NCI-H1930 (cell line): ENCODE results near the gene TTLL7.
"Not testable (repeated sequence)": the region's sequence is repeated elsewhere in the genome, so short reads cannot be mapped to it uniquely, and the experiment has no call there.

ENCODE experiments used
- DNase-seq, 2 experiments: peaks; one replicate each; lab custom pipeline; 2025; lab: John Stamatoyannopoulos, UW

The TTLL7 gene

DNA sequence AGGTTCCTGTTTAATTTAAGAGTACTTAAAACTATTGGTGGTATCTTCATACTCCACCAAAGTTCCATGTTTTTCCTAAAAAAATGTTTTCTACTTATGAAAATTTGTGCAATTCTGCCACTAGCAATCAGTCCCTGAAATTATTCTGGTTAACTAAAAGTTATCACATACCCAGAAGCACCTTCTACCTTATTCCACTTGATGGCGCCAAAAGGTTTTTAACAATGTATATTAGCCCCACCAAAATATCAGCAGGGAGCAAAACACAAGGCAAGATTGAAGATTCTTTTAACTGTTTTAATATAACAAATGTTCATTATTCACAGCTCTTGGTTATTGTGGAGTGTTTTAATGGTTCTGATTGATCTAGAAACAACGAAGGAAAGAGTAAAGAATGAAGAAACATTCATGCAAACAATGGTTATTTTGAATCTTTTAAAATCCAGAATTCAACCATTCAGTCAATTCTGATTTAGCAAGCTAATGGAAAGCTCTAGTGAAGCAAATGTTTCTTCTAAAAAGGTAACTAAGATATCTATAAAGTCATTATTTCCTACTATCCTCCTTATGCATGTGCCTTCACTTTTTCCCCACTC lies 67.2 kb downstream of the TTLL7 start:
- DNase-seq, result peak in 1 of 2 experiments; percentile 33

DNA sequence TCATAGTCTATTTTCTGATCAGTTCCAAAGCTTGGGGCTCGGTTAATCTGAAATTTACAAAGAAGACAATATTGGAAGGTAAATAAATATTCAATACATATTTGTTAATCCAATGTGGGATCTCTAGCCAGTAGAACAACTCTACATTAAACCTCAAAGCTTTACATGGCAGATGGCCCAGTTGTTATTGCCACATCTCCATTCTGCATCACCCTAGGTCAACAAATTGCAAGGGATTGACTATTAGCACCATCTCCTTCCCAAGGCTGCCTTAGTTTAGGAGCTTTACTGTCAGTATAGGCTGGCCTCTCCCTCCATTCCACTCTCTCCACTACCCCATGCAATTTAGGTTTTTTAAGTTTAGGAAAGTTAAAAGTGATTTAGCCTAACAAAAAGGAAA lies 69.7 kb downstream of the TTLL7 start:
- no peak for DNase-seq

DNA sequence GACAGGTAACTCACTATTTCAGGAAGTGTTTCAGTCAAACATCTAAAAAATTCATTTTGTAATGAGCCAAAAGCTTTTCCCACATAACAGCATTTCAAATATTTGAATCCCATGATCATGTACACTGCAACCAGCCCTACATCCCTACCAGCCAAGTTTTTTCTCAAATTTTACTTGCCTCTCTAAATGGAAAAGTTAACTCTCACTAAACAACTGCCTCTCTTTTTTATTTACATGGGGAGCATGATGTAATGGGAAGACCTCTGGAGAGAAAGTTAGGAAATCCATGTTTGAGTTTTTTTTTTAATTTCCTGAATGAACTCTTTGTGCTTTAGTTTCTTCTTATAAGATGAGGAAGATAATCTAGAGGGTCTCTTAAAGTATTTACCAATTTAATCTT lies 70.5 kb downstream of the TTLL7 start:
- DNase-seq, result no peak

DNA sequence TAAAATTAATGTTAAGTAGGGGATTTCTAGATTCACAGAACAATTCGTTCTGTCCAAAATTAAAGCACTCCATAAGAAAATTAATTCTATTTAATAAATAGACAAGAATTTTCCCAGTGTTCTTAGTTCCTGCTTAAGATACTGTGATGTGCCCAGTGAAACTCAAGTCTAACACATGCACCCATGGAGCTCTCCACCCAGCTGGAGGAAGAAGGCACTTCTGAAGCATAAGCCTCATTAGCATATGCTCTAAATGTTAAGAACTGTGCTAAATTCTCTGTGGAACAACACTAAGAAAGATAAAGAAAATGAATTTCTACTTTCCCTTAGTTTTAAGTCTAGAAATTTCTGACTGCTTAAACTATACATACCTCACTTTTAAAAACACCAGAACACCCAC lies 71.2 kb downstream of the TTLL7 start:
- no peak for DNase-seq

DNA sequence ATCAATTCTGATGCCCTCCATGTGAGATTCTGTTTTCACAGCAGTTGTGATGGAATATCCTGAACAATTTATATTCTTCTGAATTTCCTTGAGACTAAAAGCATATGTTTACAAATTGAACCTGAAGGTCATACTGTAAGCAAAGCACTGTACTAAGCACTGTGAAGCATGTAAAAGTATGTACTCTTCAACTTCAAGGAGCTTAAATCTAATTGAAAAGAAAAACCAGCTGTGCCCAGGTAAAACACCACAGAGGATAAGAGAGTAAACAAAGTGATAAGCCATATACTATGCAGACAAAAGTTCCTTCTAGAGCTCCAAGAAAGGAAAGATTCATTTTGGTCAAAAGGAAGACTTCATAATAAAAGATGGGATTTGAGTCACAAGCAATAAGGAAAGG lies 71.9 kb downstream of the TTLL7 start:
- DNase-seq, result no peak

DNA sequence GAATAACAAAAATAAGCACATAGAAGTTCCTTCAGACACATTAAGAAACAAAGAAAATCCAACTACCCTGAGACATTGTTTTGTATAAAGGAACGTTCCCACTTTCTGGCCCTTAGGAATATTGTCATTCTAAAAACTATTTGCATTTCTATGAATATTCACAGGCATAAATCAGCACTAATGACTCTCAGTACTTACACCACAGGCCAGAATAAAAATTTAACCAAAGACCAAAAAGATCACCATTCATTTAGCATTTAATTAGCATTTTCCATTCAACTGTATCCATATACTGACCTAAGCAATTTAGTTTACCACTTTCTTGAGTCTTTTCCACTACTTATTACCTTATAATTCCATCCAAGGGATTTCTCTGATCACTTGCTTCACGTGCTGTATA lies 75.4 kb downstream of the TTLL7 start:
- no peak for DNase-seq

DNA sequence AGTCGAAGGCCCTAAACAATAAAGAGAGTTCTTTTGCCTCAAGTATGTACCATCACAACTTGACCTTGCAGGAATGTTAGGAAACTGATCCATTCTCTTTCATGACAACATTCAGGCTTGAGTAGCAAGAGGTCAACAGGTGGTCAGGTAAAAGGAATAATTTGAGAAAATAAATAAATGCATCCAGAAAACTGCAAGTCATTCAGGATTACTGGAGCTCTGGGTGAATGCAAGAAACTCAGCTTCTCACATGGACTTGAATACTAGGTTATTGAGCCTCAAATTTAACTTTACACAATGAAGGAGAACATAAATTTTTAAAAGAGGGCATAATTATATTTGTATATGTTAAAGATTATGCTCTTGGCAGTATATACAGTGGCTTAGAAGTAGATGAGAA lies 76.5 kb downstream of the TTLL7 start:
- no peak for DNase-seq

DNA sequence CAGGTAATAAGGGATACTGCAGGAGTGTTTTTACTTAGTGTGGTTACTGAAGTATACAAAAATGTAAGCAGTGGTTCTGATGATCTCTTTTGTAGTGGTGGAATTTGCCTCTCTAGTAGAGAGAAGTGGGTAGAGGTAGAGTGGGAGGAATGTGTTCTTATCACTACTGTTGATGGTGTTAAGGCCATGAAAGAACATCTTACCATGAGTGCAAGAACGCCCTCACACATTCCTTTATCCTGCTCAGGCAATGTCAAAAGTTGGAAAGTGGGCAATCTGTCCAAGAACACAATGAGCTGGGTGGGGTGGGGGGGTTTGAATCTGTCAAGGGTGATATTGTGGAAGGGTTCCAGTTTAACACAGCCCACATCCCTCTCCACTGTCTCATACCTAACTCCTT lies 78.6 kb downstream of the TTLL7 start:
- DNase-seq, result no peak

DNA sequence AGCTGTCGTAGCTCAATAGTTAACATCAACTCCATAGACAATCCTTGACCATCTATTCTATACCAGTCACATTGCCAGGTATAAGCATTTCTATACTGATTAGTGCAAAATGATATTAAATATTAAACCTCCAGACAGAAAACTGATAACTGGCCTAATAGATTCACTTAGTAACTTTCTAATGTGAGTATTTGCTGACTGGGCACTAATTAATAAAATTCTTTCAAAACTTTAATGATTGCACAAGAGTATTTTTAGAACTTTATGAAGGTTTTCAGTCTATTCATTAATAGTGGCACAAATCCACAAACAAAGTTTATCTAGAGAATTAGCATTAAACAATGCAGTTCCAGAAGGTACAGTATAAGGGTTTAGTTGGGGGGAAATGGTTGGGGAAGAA lies 79.1 kb downstream of the TTLL7 start:
- DNase-seq, result no peak

DNA sequence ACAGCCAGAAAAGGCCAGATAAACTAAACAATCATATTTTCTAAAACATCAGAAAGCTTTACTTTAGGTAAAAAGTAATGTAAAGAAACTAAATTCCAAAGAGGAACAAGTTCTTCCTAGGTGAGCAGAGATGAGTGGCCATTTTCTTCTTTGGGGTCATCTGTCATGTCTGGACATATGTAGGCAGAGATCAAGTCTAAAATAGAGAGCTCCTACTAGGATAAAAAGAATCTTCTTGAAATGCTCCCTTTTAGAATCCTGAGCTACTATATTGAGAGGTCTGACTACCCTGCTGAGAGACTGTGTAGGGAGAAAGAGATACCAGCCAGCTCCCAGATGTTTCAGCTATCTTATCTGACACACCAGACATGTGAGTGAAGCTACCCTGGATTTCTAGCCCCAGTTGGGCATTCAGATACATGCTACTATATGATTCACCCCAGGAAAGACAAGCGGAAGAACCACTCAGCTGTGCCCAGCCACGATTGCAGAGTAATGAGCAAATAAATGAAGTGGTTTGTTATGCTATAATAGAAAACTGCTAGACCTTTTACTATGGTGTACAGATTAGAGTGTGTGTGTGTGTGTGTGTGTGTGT lies 80.1 kb downstream of the TTLL7 start:
- no peak for DNase-seq

DNA sequence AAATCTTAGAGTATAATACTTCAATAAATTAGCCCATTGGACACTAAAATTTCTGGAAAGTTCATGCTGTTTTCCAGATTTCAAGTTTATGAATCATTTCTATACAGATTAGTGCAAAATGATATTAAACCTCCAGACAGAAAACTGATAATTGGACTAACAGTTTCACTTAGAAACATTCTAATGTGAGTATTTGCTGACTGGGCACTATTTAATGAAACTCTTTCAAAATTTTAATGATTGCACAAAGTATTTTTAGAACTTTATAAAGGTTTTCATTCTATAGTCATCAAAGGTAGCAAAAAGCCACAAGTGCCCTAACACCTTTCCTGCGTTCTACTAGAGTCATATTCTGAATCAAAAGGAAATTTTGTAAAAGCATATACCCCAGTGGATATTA lies 81.0 kb downstream of the TTLL7 start:
- no peak for DNase-seq

DNA sequence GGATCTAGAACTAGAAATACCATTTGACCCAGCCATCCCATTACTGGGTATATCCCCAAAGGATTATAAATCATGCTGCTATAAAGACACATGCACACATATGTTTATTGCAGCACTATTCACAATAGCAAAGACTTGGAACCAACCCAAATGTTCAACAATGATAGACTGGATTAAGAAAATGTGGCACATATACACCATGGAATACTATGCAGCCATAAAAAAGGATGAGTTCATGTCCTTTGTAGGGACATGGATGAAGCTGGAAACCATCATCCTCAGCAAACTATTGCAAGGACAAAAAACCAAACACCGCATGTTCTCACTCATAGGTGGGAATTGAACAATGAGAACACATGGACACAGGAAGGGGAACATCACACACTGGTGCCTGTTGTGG lies 82.8 kb downstream of the TTLL7 start:
- DNase-seq, result not testable (repeated sequence)

DNA sequence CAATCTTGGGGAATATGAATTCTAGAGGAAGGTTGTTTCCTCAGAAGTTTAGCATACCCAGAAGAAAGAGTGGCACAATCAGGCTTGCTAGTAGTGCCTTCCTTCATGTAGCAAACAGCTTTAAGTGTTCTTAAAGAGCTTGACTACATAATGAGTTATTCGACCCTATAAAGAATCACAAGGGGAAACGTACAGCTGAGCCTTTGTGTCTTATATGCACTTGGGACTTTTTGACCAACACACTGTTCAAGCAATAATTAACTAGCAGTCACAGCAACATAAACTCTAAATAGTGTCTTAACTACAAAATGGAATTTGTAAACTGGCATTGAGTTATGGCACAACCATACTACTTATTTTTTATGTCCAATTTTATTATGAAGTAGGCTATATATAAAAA lies 86.1 kb downstream of the TTLL7 start:
- no peak for DNase-seq

DNA sequence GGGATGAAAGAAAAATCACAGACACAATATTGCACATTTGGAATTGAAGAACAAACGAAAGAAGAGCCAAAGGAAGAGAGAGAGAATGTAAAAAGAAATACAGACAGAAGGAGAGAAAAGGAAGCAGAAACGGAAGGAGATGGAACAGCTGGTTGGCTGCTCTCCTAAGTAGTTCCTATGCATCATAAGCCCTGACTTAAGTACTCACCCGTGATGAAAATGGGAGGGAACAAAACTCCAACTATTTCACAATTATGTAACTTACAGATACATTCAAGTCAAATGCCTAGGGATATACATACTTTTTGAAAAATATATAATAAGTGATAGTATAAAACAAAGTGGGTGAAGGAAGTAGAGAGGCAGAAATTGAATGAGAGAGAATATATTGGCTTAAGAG lies 88.5 kb downstream of the TTLL7 start:
- no peak for DNase-seq

DNA sequence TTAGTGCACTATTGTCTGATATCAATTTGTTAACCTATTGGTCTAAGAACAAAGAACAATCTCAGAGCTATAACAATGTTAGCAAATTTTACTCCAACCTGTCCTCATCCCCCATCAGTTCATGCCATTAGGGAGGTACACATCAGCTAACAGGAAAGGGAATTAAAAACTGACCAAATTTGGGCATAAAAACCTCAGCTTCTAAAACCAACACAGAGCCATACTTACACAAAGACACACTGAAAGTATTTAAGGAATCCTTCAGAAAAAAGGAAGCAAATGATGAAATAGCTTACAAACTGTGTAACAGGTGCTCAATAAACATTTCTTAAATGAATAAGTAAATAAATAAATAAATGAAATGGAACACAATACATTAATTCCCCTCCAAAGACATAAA lies 89.2 kb downstream of the TTLL7 start:
- DNase-seq, result no peak

DNA sequence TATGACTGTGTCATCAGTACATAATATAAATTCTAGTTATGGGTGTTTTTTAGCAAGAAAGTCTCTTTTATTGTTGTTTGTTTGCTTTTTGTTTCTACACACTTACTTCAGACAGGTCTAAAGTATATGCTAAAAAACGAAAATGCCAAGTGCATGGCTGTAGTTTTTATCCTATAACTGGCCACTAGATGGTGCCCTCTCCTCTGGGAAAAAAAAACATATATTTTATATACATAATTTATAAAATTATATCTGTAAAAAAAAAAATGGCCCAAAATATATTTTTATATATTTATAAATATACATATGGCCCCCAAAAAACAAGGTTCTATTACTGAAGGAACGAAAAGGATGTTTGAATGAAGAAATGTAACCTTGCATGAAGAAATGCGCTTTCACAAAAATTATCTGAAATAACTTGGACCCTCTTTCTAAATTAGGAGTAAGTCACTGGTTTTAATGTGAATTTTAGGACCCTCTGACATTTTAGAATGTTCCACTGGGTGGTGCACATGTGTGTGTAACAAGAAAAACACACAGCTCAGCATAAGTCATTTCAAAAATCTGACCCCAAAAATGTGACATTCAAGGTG lies 93.5 kb downstream of the TTLL7 start:
- DNase-seq, result no peak

DNA sequence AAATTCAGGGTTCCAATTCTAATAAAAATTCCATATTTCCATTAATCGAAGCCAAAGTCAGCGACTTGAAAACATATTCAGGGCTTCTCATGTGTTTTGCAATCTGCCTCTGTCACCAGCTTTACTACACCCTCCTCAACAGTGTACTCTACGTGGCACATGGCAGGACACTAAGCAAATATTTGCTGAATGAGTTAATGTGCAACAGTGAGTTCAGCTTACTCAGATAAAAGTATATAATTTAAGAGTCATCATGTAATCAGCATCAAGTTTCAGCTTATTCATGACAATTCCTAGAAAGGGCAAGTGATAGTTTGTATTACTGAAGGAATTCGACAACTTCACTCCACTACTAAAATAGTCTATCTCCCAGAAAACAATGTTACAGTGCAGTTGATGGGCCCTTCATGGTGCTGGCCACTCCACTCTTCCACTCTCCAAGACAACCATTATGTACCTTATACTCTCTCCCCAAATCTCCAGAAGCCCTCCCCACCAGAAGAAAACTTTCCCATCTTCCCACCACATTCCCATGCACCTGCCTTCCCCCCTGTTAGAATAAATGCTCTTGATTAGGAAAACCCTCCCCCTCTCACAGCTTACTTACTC lies 97.3 kb downstream of the TTLL7 start:
- DNase-seq, result no peak

DNA sequence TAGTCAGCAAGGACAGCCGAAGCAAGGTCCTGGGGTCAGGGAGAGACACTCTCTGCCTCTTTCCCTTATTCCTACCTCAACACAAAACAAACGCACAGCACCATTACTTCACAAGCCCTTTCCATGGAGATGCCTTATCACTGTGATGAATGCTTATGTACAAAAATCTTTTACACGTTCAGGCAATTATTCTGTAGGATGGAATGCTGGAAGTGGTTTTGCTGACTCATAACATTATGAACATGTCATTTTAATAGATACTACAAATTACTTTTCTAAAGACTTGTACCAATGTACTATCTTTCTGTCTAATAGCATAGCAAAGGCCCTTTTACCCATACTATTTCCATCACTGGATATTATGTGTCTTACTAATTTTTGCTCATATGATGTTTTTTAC lies 98.4 kb downstream of the TTLL7 start:
- DNase-seq, result no peak

DNA sequence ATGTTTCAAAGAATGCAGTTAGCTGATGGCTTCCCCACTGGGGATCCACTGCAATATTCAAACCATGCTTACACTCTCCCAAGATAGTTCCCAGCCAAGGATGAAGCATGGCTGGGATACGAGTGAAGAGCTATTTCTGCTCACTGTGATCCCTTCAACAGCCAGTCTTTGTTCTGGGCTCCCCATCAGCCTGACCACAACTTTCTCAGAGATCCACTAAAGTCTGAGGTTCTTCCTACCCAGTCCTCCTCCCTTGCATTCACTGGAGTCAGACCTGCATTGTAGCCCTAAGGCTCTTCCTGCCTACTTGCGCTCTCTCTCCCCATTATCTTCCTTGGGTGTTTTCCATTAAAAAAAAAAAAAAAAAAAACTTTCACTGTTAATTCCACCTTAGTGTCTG lies 101.4 kb downstream of the TTLL7 start:
- DNase-seq, result no peak

DNA sequence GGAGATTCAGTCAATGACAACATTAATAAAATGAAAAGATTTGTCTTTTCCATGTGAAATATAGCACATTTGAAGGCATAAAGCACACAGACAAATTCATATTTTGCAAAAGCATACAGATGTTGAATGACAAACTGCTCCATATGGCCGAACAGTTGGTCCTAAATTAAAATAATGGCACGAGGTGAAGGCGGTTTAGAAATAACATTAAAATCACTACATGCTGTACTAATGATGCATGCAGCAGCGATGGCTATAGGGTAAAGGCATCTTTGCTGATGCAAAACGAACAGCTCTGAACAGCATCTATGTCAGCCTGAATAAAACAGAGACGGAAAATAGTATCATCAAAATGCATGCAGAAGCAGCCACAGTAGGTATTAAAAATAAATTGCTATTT lies 102.6 kb downstream of the TTLL7 start:
- DNase-seq, result no peak

DNA sequence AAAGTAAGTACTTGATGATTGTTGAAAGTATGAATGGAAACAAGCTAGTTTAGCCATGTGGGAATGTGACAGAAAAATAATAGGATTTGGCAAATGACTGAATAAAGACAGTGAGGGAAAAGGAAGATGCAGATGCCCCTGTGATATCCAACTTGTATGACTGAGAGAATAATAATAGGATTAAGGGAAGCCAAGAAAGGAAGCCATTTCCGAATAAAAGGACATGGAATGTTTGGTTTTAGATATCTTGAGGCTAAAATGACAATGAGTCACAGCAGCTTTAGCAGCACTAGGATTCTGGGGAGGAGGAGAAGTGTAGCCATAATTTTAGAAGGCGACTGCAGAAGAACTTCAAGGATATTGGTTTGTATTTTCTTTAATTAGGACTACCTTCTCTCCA lies 109.2 kb downstream of the TTLL7 start:
- DNase-seq, result no peak

DNA sequence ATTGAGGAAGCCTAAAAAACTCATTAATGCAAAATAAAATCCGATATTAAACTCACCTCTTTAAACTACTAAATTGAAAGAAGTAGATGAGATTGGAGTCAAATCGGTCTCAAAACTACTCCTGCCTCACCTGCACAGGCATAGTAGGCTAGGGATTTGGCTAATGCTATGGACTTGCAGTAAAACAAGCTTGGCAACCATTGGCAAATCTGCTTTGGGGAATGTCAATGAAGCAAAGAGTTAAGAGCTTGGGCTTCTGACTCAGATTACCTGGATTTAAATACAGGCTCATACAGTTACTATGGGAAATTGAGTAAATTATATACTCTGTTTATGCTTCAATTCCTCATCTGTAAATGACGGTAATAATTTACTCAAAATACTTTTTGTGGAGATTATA lies 111.4 kb downstream of the TTLL7 start:
- no peak for DNase-seq

DNA sequence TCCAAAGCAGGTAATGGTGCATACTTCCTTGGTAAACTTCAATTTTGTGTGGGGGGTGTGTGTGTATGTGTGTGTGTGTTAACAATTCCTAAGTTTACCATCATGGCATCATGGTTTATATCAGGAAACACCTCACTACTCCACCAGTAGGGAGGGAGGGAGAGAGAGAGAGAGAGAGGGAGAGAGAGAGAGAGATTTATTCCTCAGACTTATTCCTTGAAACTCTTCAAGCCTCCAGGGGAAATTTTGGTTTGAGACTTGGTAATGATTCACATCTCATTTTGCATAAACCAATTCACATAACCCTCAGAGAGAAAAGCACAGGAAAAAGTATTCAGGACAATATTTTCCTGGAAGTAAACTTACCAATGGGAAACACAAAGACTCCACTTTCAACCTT lies 115.0 kb downstream of the TTLL7 start:
- no peak for DNase-seq

DNA sequence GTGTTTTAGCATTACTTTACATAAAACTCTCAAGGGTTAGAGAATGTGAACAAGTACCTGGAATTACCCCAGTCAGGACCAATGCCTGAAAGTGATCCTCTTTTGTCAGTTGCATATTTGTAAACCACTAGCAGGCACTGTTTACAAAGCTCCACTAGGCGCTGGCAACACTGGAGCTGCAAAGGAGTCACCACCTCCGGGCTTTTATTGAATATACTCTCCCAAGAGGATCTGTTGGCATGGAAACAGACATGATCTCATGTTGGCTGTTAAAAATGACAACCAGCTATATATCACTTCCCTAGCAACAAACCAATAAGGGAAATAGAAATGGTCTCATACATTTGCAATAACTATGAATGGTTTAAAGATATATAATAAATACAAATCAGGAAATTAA lies 116.0 kb downstream of the TTLL7 start:
- DNase-seq, result peak; percentile 28 to 42
